IMR-90 (cell line): ENCODE measurements around the gene AVPI1. TPM values are rescaled to one million over a fixed set of nuclear protein-coding genes. Genes with fewer than 3 reads are reported as not detected.

Experiments
- ATAC-seq: fragments of 200-7000 bp; cut with Tn5 transposase; 2 replicates; pipeline ENCODE4 v1.9.1; 2020; ENCODE audit warnings: low read depth, mild to moderate bottlenecking, moderate library complexity
- BruUV-seq: library from RNA; stranded (reverse); fragments of 400-500 nt; replicated peaks from 2 replicates; lab custom pipeline; 2021; lab: Mats Ljungman, UMichigan
- CTCF ChIA-PET: fragments of 300-600 bp; formaldehyde crosslinking; extraction: SDS; loops from one replicate; lab custom pipeline; 2021; ENCODE audit warnings: antibody characterized with exemption; lab: Yijun Ruan, JAX
- POLR2A ChIA-PET: fragments of 300-600 bp; sonication (Branson Sonifier 250); formaldehyde crosslinking; loops from one replicate; lab custom pipeline; 2022; ENCODE audit warnings: antibody characterized with exemption; ENCODE audit not compliant: unreplicated experiment; lab: Charles Lee
- DNase-seq: peaks from one replicate; pipeline ENCODE4 v3.0.0; 2013
- H2AFZ ChIP-seq: replicated peaks from 2 replicates; pipeline ENCODE3; 2013; ENCODE audit warnings: low read length, mild to moderate bottlenecking; ENCODE audit not compliant: poor library complexity
- H2AK5ac ChIP-seq: 2 replicates; pipeline ENCODE4 v1.6.1; 2013; ENCODE audit warnings: low read depth, low read length, inconsistent platforms
- H2AK9ac ChIP-seq: replicated peaks from 2 replicates; pipeline ENCODE3; 2013; ENCODE audit warnings: mild to moderate bottlenecking, low read depth, low read length, moderate library complexity; ENCODE audit not compliant: poor library complexity
- H2BK120ac ChIP-seq: 2 replicates; pipeline ENCODE4 v1.6.1; 2013; ENCODE audit warnings: low read depth, low read length, inconsistent platforms
- H2BK15ac ChIP-seq: 3 replicates; pipeline ENCODE4 v1.6.1; 2013; ENCODE audit warnings: low read depth, low read length, inconsistent platforms
- H2BK20ac ChIP-seq: 2 replicates; pipeline ENCODE4 v1.6.1; 2013; ENCODE audit warnings: low read depth, mild to moderate bottlenecking, inconsistent platforms, low read length, moderate library complexity
- H2BK5ac ChIP-seq: 2 replicates; pipeline ENCODE4 v1.6.1; 2013; ENCODE audit warnings: mild to moderate bottlenecking, low read depth, low read length, inconsistent platforms; ENCODE audit not compliant: poor library complexity, severe bottlenecking
- H3K14ac ChIP-seq: replicated peaks from 2 replicates; pipeline ENCODE4 v1.6.1; 2013; ENCODE audit warnings: low read depth, low read length, inconsistent platforms
- H3K18ac ChIP-seq: 2 replicates; pipeline ENCODE4 v1.6.1; 2013; ENCODE audit warnings: low read depth, low read length, control low read depth
- H3K23ac ChIP-seq: 2 replicates; pipeline ENCODE4 v1.6.1; 2013; ENCODE audit warnings: low read depth, low read length, inconsistent platforms
- H3K27ac ChIP-seq: 2 replicates; pipeline ENCODE4 v1.5.1; 2013; ENCODE audit warnings: mild to moderate bottlenecking, control low read depth, low read length; ENCODE audit not compliant: insufficient read depth
- H3K27me3 ChIP-seq: 2 replicates; pipeline ENCODE4 v1.6.1; 2013; ENCODE audit warnings: low read length; ENCODE audit not compliant: control insufficient read depth, insufficient read depth
- H3K36me3 ChIP-seq: 2 replicates; pipeline ENCODE4 v1.6.1; 2013; ENCODE audit warnings: low read length, mixed read lengths; ENCODE audit not compliant: control insufficient read depth, insufficient read depth
- H3K4ac ChIP-seq: 2 replicates; pipeline ENCODE4 v1.6.1; 2013; ENCODE audit warnings: low read depth, low read length, inconsistent platforms
- H3K4me1 ChIP-seq: 2 replicates; pipeline ENCODE4 v1.6.1; 2013; ENCODE audit warnings: low read length, mixed read lengths; ENCODE audit not compliant: control insufficient read depth, insufficient read depth
- H3K4me2 ChIP-seq: 2 replicates; pipeline ENCODE4 v1.6.1; 2013; ENCODE audit warnings: low read depth, mild to moderate bottlenecking, control low read depth, low read length, moderate library complexity
- H3K4me3 ChIP-seq: 2 replicates; pipeline ENCODE4 v1.5.1; 2013; ENCODE audit warnings: low read depth, mild to moderate bottlenecking, control low read depth, low read length, moderate library complexity; ENCODE audit not compliant: insufficient read depth
- H3K56ac ChIP-seq: 2 replicates; pipeline ENCODE4 v1.6.1; 2013; ENCODE audit warnings: low read length, inconsistent platforms; ENCODE audit not compliant: insufficient read depth; ENCODE audit errors: extremely low read depth
- H3K79me1 ChIP-seq, 2 experiments: 2 replicates each; pipeline ENCODE4 v1.6.1; 2013; ENCODE audit warnings: low read length in 2 of 2, inconsistent platforms in 1 of 2, low read depth in 1 of 2
- H3K9ac ChIP-seq: 2 replicates; pipeline ENCODE4 v1.6.1; 2013; ENCODE audit warnings: low read depth, low read length, control low read depth
- H3K9me1 ChIP-seq: 2 replicates; pipeline ENCODE4 v1.6.1; 2013; ENCODE audit warnings: low read length, inconsistent platforms; ENCODE audit not compliant: insufficient read depth
- H3K9me3 ChIP-seq: 2 replicates; pipeline ENCODE4 v1.6.1; 2013; ENCODE audit warnings: low read length; ENCODE audit not compliant: control insufficient read depth, insufficient read depth
- H4K20me1 ChIP-seq: 2 replicates; pipeline ENCODE4 v1.6.1; 2013; ENCODE audit warnings: low read length, inconsistent platforms; ENCODE audit not compliant: insufficient read depth
- H4K5ac ChIP-seq: 2 replicates; pipeline ENCODE4 v1.6.1; 2013; ENCODE audit warnings: mild to moderate bottlenecking, low read depth, low read length, control low read depth
- H4K8ac ChIP-seq, 2 experiments: 2 replicates each; pipeline ENCODE4 v1.6.1; 2013; ENCODE audit warnings: low read depth in 2 of 2, low read length in 2 of 2, control low read depth in 1 of 2, inconsistent platforms in 1 of 2
- H4K91ac ChIP-seq: 2 replicates; pipeline ENCODE4 v1.6.1; 2013; ENCODE audit warnings: low read depth, low read length, inconsistent platforms; ENCODE audit not compliant: insufficient read depth
- BHLHE40 ChIP-seq: fragments of 150-350 bp; IDR thresholded peaks from 2 replicates; pipeline ENCODE4 v1.6.1; 2016; ENCODE audit warnings: mild to moderate bottlenecking, low read depth, low read length
- CEBPB ChIP-seq: IDR thresholded peaks from 2 replicates; pipeline ENCODE4 v1.6.1; 2012; ENCODE audit warnings: low read depth, low read length, improper control_type of control experiment
- FOS ChIP-seq: fragments of 150-350 bp; IDR thresholded peaks from 2 replicates; pipeline ENCODE4 v1.6.1; 2016; ENCODE audit warnings: low read depth, low read length
- WGBS, 2 experiments: methylation state at CpG; one replicate each; pipeline versions ENCODE4 v1.1.5 to v1.1.7; 2013; ENCODE audit warnings: missing lambda C conversion rate in 2 of 2; ENCODE audit not compliant: insufficient read length in 1 of 2; ENCODE audit errors: extremely low coverage in 2 of 2; 5-methylcytosine and 5-hydroxymethylcytosine counted together
- dilution Hi-C: fragments of 300-500 bp; cut with HindIII; formaldehyde crosslinking; loops from one replicate; pipeline ENCODE4 v1.14.3; 2018; ENCODE audit warnings: low sequenced_read_pairs; ENCODE audit not compliant: unreplicated experiment
- in situ Hi-C: fragments of 300-500 bp; cut with MboI; formaldehyde crosslinking; loops from 3 replicates; pipeline ENCODE4 v1.14.3; 2019; ENCODE audit warnings: low sequenced_read_pairs, inconsistent platforms, mixed read lengths
- intact Hi-C: fragments of 100-400 bp; cut with micrococcal nuclease; formaldehyde crosslinking; loops from 2 replicates; pipeline ENCODE4 v1.10.0; 2022
- polyA plus RNA-seq, 3 experiments: library from polyadenylated mRNA; depleted of rRNA; stranded (reverse); fragments of >200 nt; gene quantifications; 2 replicates each; pipeline ENCODE4 v1.2.3, GENCODE V29; 2012; ENCODE audit warnings: low replicate concordance in 1 of 3
- total RNA-seq: library from RNA; depleted of rRNA; stranded (reverse); fragments of >200 nt; gene quantifications from 2 replicates; pipeline ENCODE4 v1.2.3, GENCODE V29; 2012

Gene AVPI1
- total and polyA plus RNA-seq, 2 of the 4 experiments (the other 2 are of a cell fraction), result 26.7 to 29.8 TPM

DNA sequence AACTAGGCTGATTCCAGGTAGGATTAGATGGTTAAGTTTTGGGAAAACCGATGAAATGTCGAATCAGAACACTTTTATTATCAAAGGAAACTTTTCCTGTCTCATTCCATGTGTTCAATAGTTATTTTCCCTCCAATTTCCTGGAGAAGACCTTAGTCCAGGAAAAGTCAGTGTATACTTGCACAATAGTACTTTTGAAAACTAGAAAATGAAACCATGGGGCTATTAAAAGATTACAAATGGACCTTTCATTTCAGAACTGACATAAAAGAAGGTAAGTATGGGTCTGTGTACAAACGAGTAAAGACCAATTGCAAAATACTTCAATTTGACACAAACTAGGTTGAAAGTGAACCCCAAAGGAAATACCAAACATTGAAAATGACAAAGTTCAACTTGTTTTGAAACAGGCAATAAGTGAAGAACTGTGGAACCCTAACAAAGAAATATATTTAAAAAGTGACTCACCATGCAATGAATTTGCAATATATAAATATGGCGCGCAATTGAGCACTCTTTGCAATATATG lies 2.1 kb downstream of the AVPI1 start:
- no peak for ATAC-seq
- no peaks in the 10 kb centered on the region for H3K9me3 ChIP-seq
- H3K9me1 ChIP-seq, result peaks cover 13% of the 10 kb centered on the region
- H3K4me3 ChIP-seq, result peak overlapping the region; percentile 98
- peak overlapping the region; percentile 69; the same call in 1 of the 2 replicates for H3K23ac ChIP-seq
- H3K27ac ChIP-seq, result peak overlapping the region; percentile 87
- peak overlapping the region; percentile 78 for H2BK5ac ChIP-seq
- in situ Hi-C loops (no loop called here), intact Hi-C loops (no loop called here), dilution Hi-C loops (no loop called here)
- H4K20me1 ChIP-seq, result peaks cover 45% of the 10 kb centered on the region
- H2AK9ac ChIP-seq, result peak overlapping the region; percentile 92
- H2BK20ac ChIP-seq, result peak overlapping the region; percentile 75; the same call in 1 of the 2 replicates
- peak; percentile 51 for DNase-seq
- H3K4me1 ChIP-seq, result peaks cover 27% of the 10 kb centered on the region
- H2AFZ ChIP-seq, result peak overlapping the region; percentile 64
- H3K14ac ChIP-seq, result peak overlapping the region; percentile 76; the same call in 1 of the 2 replicates
- peak overlapping the region; percentile 94 for H3K4me2 ChIP-seq
- ChIA-PET CTCF (interaction anchor here (1.8 kb wide), 1 partner anchor 16 kb away, joined by 8 read pairs; no protein-coding TSS in a partner anchor), POLR2A (no interaction called here)
- H3K79me1 ChIP-seq, result peaks cover 3 to 57% of the 10 kb centered on the region in 2 experiments
- peak overlapping the region; percentile 70 for H3K18ac ChIP-seq
- no peak for TF ChIP-seq BHLHE40
- peak; percentile 16; the same call in 1 of the 2 replicates for TF ChIP-seq FOS
- peak; percentile 26; the same call in 1 of the 2 replicates for TF ChIP-seq CEBPB
- no peaks in the 10 kb centered on the region for H3K27me3 ChIP-seq
- H3K4ac ChIP-seq, result peak overlapping the region; percentile 89
- peak overlapping the region; percentile 82 for H2BK120ac ChIP-seq
- H4K5ac ChIP-seq, result peak overlapping the region; percentile 51; the same call in 1 of the 2 replicates
- peak overlapping the region; percentile 34; the same call in 1 of the 3 replicates for H2BK15ac ChIP-seq
- peak overlapping the region; percentile 24 to 30; a peak in 2 of 4 replicates for H4K8ac ChIP-seq
- BruUV-seq, result no TSS peak
- H4K91ac ChIP-seq, result no peak overlapping the region; the same call in 1 of the 2 replicates
- 30% methylated on average over 2 of the region's 5 CpGs; no CpG with 5 or more reads in 1 of the 2 experiments for WGBS, 2 experiments
- peak overlapping the region; percentile 83 for H2AK5ac ChIP-seq
- peak overlapping the region; percentile 98 for H3K9ac ChIP-seq
- peak overlapping the region; percentile 67 for H3K56ac ChIP-seq
- peaks cover 9% of the 10 kb centered on the region for H3K36me3 ChIP-seq
